ENCODE measurements around the gene SETBP1.

Gene SETBP1

DNA sequence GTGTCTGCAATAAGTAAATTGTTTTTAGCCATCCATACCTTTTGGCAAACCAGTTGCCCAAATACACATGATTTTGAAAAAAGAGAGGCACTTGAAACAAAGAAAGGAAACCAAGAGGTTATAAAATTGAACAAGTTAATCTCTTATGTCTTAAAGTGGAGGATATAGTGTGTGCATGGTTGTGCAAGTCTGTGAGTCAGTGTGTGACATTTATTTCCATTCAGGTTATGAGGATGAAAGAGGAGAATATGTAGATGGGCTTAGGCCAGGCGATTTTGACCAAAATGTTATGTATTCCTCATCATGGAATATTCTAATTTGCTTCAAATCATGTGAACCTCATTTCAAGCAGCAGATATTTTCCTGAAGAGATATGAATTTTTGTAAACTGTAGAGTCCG, 123.3 kb downstream of the SETBP1 start:
- Histone ChIP-seq H4K91ac (ENCODE audit: low read depth, low read length) (no peak overlapping the region), H3K14ac (ENCODE audit: low read length) (no peak overlapping the region)
- no CpG with 5 or more reads among the region's 2 CpGs for WGBS (ENCODE audit: extremely low coverage, insufficient coverage, insufficient read length)

DNA sequence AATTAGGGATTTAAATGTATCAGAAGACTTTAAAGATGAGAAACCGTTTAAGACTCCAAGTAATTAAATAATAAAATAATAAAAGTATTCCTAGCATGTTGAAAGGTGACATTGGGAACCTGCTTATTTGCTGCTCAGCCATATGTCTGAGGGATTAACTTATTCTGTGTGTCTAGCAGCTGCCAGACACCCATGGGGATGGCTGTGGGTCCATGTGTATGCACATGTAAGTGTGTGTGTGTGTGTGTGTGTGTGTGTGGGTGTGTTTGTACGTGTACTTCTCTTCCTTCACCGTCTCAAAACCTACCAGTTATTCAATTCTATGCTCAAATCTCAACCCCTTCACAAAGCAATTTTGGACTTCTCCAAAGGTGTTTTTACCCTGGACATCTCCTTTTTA, 124.5 kb downstream of the SETBP1 start:
- Histone ChIP-seq H2BK12ac (ENCODE audit: low read length) (no peak overlapping the region), H3K27ac (ENCODE audit: low read depth, low read length) (no peak overlapping the region), H3K4me3 (ENCODE audit: low read depth, low read length) (no peak overlapping the region), H3K9ac (ENCODE audit: low read length) (no peak overlapping the region), H2AK5ac (ENCODE audit: low read length) (no peak overlapping the region), H3K23ac (ENCODE audit: low read length) (no peak overlapping the region), H3K27me3 (ENCODE audit: insufficient read depth, low read length) (no peaks in the 10 kb centered on the region), H2BK5ac (ENCODE audit: low read depth, low read length, poor library complexity) (no peak overlapping the region), H3K36me3 (ENCODE audit: control insufficient read depth in 1 of 2, insufficient read depth in 2 of 2, low read length in 2 of 2) (no peaks in the 10 kb centered on the region), H3K18ac (ENCODE audit: low read length) (no peak overlapping the region), H4K91ac (ENCODE audit: low read depth, low read length) (no peak overlapping the region), H3K4me2 (ENCODE audit: low read length) (no peak overlapping the region), H2AFZ (ENCODE audit: insufficient read depth, low read length, poor library complexity) (no peak overlapping the region), H3K14ac (ENCODE audit: low read length) (no peak overlapping the region), H4K12ac (ENCODE audit: low read depth, low read length) (no peak overlapping the region), H3K9me3 (ENCODE audit: insufficient read depth, low read depth, low read length) (no peaks in the 10 kb centered on the region), H3K79me2 (ENCODE audit: control insufficient read depth, insufficient read depth, low read length, poor library complexity) (no peaks in the 10 kb centered on the region), H3K4ac (ENCODE audit: low read depth, low read length) (no peak overlapping the region), H3K79me1 (ENCODE audit: low read length) (no peaks in the 10 kb centered on the region), H2BK120ac (ENCODE audit: insufficient read depth, low read length, poor library complexity) (no peak overlapping the region), H3K4me1 (ENCODE audit: control insufficient read depth in 1 of 2, insufficient read depth in 2 of 2, low read length in 2 of 2) (peaks cover 2 to 7% of the 10 kb centered on the region in 2 experiments), H4K8ac (ENCODE audit: low read depth, low read length) (no peak overlapping the region)
- DNase-seq: no peak
- no CpG with 5 or more reads among the region's 3 CpGs for WGBS (ENCODE audit: extremely low coverage, insufficient coverage, insufficient read length)

More for the DNA sequence above, 123.3 kb downstream of the SETBP1 start:
- H3K4me3 ChIP-seq (ENCODE audit: low read depth, low read length): no peak overlapping the region
- no peak overlapping the region for H3K9ac ChIP-seq (ENCODE audit: low read length)
- H2AFZ ChIP-seq (ENCODE audit: insufficient read depth, low read length, poor library complexity): no peak overlapping the region
- no peak overlapping the region for H3K4me2 ChIP-seq (ENCODE audit: low read length)
- no peak overlapping the region for H2AK5ac ChIP-seq (ENCODE audit: low read length)
- no peaks in the 10 kb centered on the region for H3K9me3 ChIP-seq (ENCODE audit: insufficient read depth, low read depth, low read length)
- H3K4ac ChIP-seq (ENCODE audit: low read depth, low read length): no peak overlapping the region
- no peaks in the 10 kb centered on the region for H3K27me3 ChIP-seq (ENCODE audit: insufficient read depth, low read length)
- no peak for DNase-seq
- no peak overlapping the region for H3K18ac ChIP-seq (ENCODE audit: low read length)
- H2BK5ac ChIP-seq (ENCODE audit: low read depth, low read length, poor library complexity): no peak overlapping the region
- no peak overlapping the region for H4K8ac ChIP-seq (ENCODE audit: low read depth, low read length)
- H3K79me1 ChIP-seq (ENCODE audit: low read length): no peaks in the 10 kb centered on the region
- H2BK120ac ChIP-seq (ENCODE audit: insufficient read depth, low read length, poor library complexity): no peak overlapping the region
- no peaks in the 10 kb centered on the region for H3K36me3 ChIP-seq (ENCODE audit: control insufficient read depth in 1 of 2, insufficient read depth in 2 of 2, low read length in 2 of 2)
- H3K4me1 ChIP-seq (ENCODE audit: control insufficient read depth in 1 of 2, insufficient read depth in 2 of 2, low read length in 2 of 2): peaks cover 2 to 7% of the 10 kb centered on the region in 2 experiments
- no peak overlapping the region for H2BK12ac ChIP-seq (ENCODE audit: low read length)
- no peaks in the 10 kb centered on the region for H3K79me2 ChIP-seq (ENCODE audit: control insufficient read depth, insufficient read depth, low read length, poor library complexity)
- no peak overlapping the region for H3K23ac ChIP-seq (ENCODE audit: low read length)
- H3K27ac ChIP-seq (ENCODE audit: low read depth, low read length): no peak overlapping the region
- H4K12ac ChIP-seq (ENCODE audit: low read depth, low read length): no peak overlapping the region

DNA sequence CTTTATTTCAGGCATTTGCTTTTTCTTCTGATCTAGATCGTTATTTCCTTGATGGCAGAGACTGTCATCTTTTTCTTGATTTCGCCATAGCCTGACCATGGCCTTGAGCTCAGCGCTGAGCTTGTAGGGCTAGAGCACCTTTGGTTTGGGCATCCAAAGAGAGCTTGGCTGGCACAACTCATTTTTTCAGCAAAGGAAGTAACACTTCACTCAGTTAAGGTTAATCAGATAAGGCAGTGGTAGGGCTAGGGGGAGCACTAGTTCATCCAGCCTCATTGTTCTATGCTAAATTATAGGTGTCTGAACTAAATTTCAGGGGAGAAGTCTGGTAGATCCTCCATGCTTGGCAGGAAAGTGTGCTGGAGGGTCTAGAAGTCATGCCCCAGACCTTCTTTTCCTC, 125.0 kb downstream of the SETBP1 start:
- no peaks in the 10 kb centered on the region for H3K79me1 ChIP-seq (ENCODE audit: low read length)
- H3K4me3 ChIP-seq (ENCODE audit: low read depth, low read length): no peak overlapping the region
- H3K14ac ChIP-seq (ENCODE audit: low read length): no peak overlapping the region
- no peaks in the 10 kb centered on the region for H3K36me3 ChIP-seq (ENCODE audit: control insufficient read depth in 1 of 2, insufficient read depth in 2 of 2, low read length in 2 of 2)
- no peak overlapping the region for H2BK120ac ChIP-seq (ENCODE audit: insufficient read depth, low read length, poor library complexity)
- no peak overlapping the region for H2AK5ac ChIP-seq (ENCODE audit: low read length)
- H3K4ac ChIP-seq (ENCODE audit: low read depth, low read length): no peak overlapping the region
- no peak overlapping the region for H3K23ac ChIP-seq (ENCODE audit: low read length)
- H3K9ac ChIP-seq (ENCODE audit: low read length): no peak overlapping the region
- H2BK12ac ChIP-seq (ENCODE audit: low read length): no peak overlapping the region
- no peak overlapping the region for H3K18ac ChIP-seq (ENCODE audit: low read length)
- H4K8ac ChIP-seq (ENCODE audit: low read depth, low read length): no peak overlapping the region
- H2BK5ac ChIP-seq (ENCODE audit: low read depth, low read length, poor library complexity): no peak overlapping the region
- H2AFZ ChIP-seq (ENCODE audit: insufficient read depth, low read length, poor library complexity): no peak overlapping the region
- no peaks in the 10 kb centered on the region for H3K9me3 ChIP-seq (ENCODE audit: insufficient read depth, low read depth, low read length)
- H3K4me1 ChIP-seq (ENCODE audit: control insufficient read depth in 1 of 2, insufficient read depth in 2 of 2, low read length in 2 of 2): peaks cover 2 to 7% of the 10 kb centered on the region in 2 experiments
- H3K27ac ChIP-seq (ENCODE audit: low read depth, low read length): no peak overlapping the region
- DNase-seq: no peak
- H4K91ac ChIP-seq (ENCODE audit: low read depth, low read length): no peak overlapping the region
- WGBS (ENCODE audit: extremely low coverage, insufficient coverage, insufficient read length): no CpG with 5 or more reads among the region's 3 CpGs
- no peaks in the 10 kb centered on the region for H3K79me2 ChIP-seq (ENCODE audit: control insufficient read depth, insufficient read depth, low read length, poor library complexity)
- no peak overlapping the region for H3K4me2 ChIP-seq (ENCODE audit: low read length)
- H3K27me3 ChIP-seq (ENCODE audit: insufficient read depth, low read length): no peaks in the 10 kb centered on the region
- no peak overlapping the region for H4K12ac ChIP-seq (ENCODE audit: low read depth, low read length)

DNA sequence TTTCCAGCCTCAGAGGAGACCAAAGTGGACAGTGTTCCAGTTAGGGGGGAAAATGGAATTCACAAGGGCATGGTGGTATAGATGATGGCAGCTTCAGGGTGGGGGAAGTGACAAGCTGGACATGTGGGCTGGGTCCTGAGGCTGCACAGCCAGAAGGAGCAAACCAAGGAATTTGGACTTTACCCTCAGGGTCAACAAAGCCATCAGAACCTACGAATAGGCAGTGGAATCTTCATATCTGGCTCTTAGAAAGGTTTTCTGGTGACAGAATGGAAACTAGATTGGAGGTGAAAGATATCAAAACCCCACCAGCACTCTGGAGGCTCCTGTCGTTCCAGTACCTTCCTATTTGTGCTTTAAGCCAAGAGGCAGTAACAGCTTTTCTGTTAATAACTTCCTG, 127.1 kb downstream of the SETBP1 start:
- no peak overlapping the region for H3K14ac ChIP-seq (ENCODE audit: low read length)
- no peak overlapping the region for H2BK5ac ChIP-seq (ENCODE audit: low read depth, low read length, poor library complexity)
- no peaks in the 10 kb centered on the region for H3K36me3 ChIP-seq (ENCODE audit: control insufficient read depth in 1 of 2, insufficient read depth in 2 of 2, low read length in 2 of 2)
- H3K18ac ChIP-seq (ENCODE audit: low read length): no peak overlapping the region
- H3K27me3 ChIP-seq (ENCODE audit: insufficient read depth, low read length): no peaks in the 10 kb centered on the region
- no peak overlapping the region for H2AFZ ChIP-seq (ENCODE audit: insufficient read depth, low read length, poor library complexity)
- no peak overlapping the region for H4K91ac ChIP-seq (ENCODE audit: low read depth, low read length)
- no peaks in the 10 kb centered on the region for H3K79me2 ChIP-seq (ENCODE audit: control insufficient read depth, insufficient read depth, low read length, poor library complexity)
- no CpG with 5 or more reads among the region's 2 CpGs for WGBS (ENCODE audit: extremely low coverage, insufficient coverage, insufficient read length)
- no peak overlapping the region for H3K23ac ChIP-seq (ENCODE audit: low read length)
- no peak overlapping the region for H2BK120ac ChIP-seq (ENCODE audit: insufficient read depth, low read length, poor library complexity)
- H2BK12ac ChIP-seq (ENCODE audit: low read length): no peak overlapping the region
- no peak overlapping the region for H3K4ac ChIP-seq (ENCODE audit: low read depth, low read length)
- no peak overlapping the region for H4K8ac ChIP-seq (ENCODE audit: low read depth, low read length)
- peak overlapping the region; percentile 21 for H3K9ac ChIP-seq (ENCODE audit: low read length)
- H3K9me3 ChIP-seq (ENCODE audit: insufficient read depth, low read depth, low read length): no peaks in the 10 kb centered on the region
- peak in 1 of 2 donors; percentile 14 for DNase-seq
- peaks cover 2 to 5% of the 10 kb centered on the region in 2 experiments for H3K4me1 ChIP-seq (ENCODE audit: control insufficient read depth in 1 of 2, insufficient read depth in 2 of 2, low read length in 2 of 2)
- no peak overlapping the region for H4K12ac ChIP-seq (ENCODE audit: low read depth, low read length)
- H3K79me1 ChIP-seq (ENCODE audit: low read length): no peaks in the 10 kb centered on the region
- H2AK5ac ChIP-seq (ENCODE audit: low read length): no peak overlapping the region
- no peak overlapping the region for H3K27ac ChIP-seq (ENCODE audit: low read depth, low read length)
- H3K4me2 ChIP-seq (ENCODE audit: low read length): no peak overlapping the region
- H3K4me3 ChIP-seq (ENCODE audit: low read depth, low read length): no peak overlapping the region
